SK-N-SH (cell line): ENCODE data around the gene SPTAN1. TPM values are rescaled to one million over a fixed set of nuclear protein-coding genes. Genes with fewer than 3 reads are reported as not detected.

ENCODE experiments used
- CTCF ChIA-PET: fragments of 300-600, 350-600 bp; formaldehyde crosslinking; extraction: SDS; loops from one replicate; lab custom pipeline; 2021; lab: Yijun Ruan, JAX
- POLR2A ChIA-PET: fragments of 350-600 bp; sonication (Branson Sonifier 250); formaldehyde crosslinking; extraction: SDS; loops from one replicate; lab custom pipeline; 2020; ENCODE audit warnings: antibody characterized with exemption, inconsistent platforms; lab: Yijun Ruan, JAX
- DNase-seq: peaks from one replicate; pipeline ENCODE4 v3.0.0; 2012
- H2AFZ ChIP-seq: fragments of 200-600 bp; sonication (generic); 2 replicates; pipeline ENCODE4 v1.8.1; 2016; ENCODE audit warnings: antibody characterized with exemption, mild to moderate bottlenecking, low read depth
- H3F3A ChIP-seq: fragments of 200-600 bp; sonication (generic); replicated peaks from 2 replicates; pipeline ENCODE3; 2016; ENCODE audit warnings: antibody characterized with exemption, mild to moderate bottlenecking; ENCODE audit not compliant: insufficient read depth
- H3K27ac ChIP-seq, 2 experiments: fragments of 200-500 bp in 1 of 2; fragments of 200-600 bp in 1 of 2; sonication (Bioruptor generic) in 1 of 2; sonication (generic), shearing (Covaris generic) in 1 of 2; 2 replicates each; pipeline versions ENCODE4 v1.5.1 to v1.6.1; 2014 to 2016; ENCODE audit warnings: low read depth in 2 of 2, inconsistent platforms in 1 of 2, low read length in 1 of 2, mild to moderate bottlenecking in 1 of 2, mixed read lengths in 1 of 2
- H3K27me3 ChIP-seq: fragments of 200-600 bp; sonication (generic), shearing (Covaris generic); 2 replicates; pipeline ENCODE4 v1.6.1; 2016; ENCODE audit warnings: mixed run types; ENCODE audit not compliant: insufficient read depth
- H3K36me3 ChIP-seq, 2 experiments: fragments of 200-500 bp in 1 of 2; fragments of 200-600 bp in 1 of 2; sonication (Bioruptor generic) in 1 of 2; sonication (generic) in 1 of 2; replicated peaks in 1 of 2; 2 replicates each; pipeline versions ENCODE3 to v1.5.1; 2014 to 2016; ENCODE audit warnings: low read length in 1 of 2, mild to moderate bottlenecking in 1 of 2; ENCODE audit not compliant: insufficient read depth in 2 of 2, control insufficient read depth in 1 of 2
- H3K4me1 ChIP-seq, 2 experiments: fragments of 200-500 bp in 1 of 2; fragments of 200-600 bp in 1 of 2; sonication (Bioruptor generic) in 1 of 2; sonication (generic), shearing (Covaris generic) in 1 of 2; 2 replicates each; pipeline versions ENCODE4 v1.5.1 to v1.6.1; 2014 to 2016; ENCODE audit warnings: low read depth in 1 of 2, low read length in 1 of 2, mixed run types in 1 of 2; ENCODE audit not compliant: insufficient read depth in 2 of 2, control insufficient read depth in 1 of 2
- H3K4me2 ChIP-seq: fragments of 200-600 bp; sonication (generic), shearing (Covaris generic); 2 replicates; pipeline ENCODE4 v1.6.1; 2017; ENCODE audit warnings: mixed run types
- H3K4me3 ChIP-seq, 2 experiments: fragments of 200-500 bp in 1 of 2; fragments of 200-600 bp in 1 of 2; sonication (Bioruptor generic) in 1 of 2; sonication (generic), shearing (Covaris generic) in 1 of 2; 2 replicates each; pipeline versions ENCODE4 v1.5.1 to v1.8.1; 2014 to 2016; ENCODE audit warnings: low read depth in 2 of 2, inconsistent platforms in 1 of 2, low read length in 1 of 2, mild to moderate bottlenecking in 1 of 2, mixed read lengths in 1 of 2, moderate library complexity in 1 of 2
- H3K79me2 ChIP-seq: fragments of 200-600 bp; sonication (generic); 2 replicates; pipeline ENCODE4 v1.8.1; 2017; ENCODE audit warnings: mild to moderate bottlenecking; ENCODE audit not compliant: insufficient read depth
- H3K9ac ChIP-seq: fragments of 200-600 bp; sonication (generic); 2 replicates; pipeline ENCODE4 v1.6.1; 2017; ENCODE audit warnings: mixed run types
- H3K9me2 ChIP-seq: fragments of 200-600 bp; sonication (generic); 2 replicates; pipeline ENCODE4 v1.6.1; 2017; ENCODE audit warnings: mixed run types
- H3K9me3 ChIP-seq: fragments of 200-600 bp; sonication (generic); 2 replicates; pipeline ENCODE4 v1.6.1; 2017; ENCODE audit warnings: mixed run types, mild to moderate bottlenecking, moderate library complexity
- H4K20me1 ChIP-seq: fragments of 200-600 bp; sonication (generic); 2 replicates; pipeline ENCODE4 v1.6.1; 2017; ENCODE audit warnings: mild to moderate bottlenecking, mixed run types; ENCODE audit not compliant: insufficient read depth
- CHD2 ChIP-seq: fragments of 150-350 bp; IDR thresholded peaks from 2 replicates; pipeline ENCODE4 v1.6.1; 2018; ENCODE audit warnings: low read length; ENCODE audit not compliant: partially characterized antibody
- CTCF ChIP-seq: fragments of 200-600 bp; sonication (generic); IDR thresholded peaks from 2 replicates; pipeline ENCODE4 v1.6.1; 2017; ENCODE audit warnings: antibody characterized with exemption, mild to moderate bottlenecking, moderate library complexity
- ELF1 ChIP-seq: IDR thresholded peaks from 2 replicates; pipeline ENCODE4 v1.4.0; 2012
- FOXM1 ChIP-seq: IDR thresholded peaks from 2 replicates; pipeline ENCODE4 v1.4.0; 2012; ENCODE audit warnings: low read depth, mild to moderate bottlenecking
- GABPA ChIP-seq: IDR thresholded peaks from 2 replicates; pipeline ENCODE4 v1.4.0; 2012; ENCODE audit warnings: low read depth, mild to moderate bottlenecking
- NFIC ChIP-seq: IDR thresholded peaks from 2 replicates; pipeline ENCODE4 v1.4.0; 2012; ENCODE audit warnings: borderline replicate concordance
- NRF1 ChIP-seq: IDR thresholded peaks from 2 replicates; pipeline ENCODE4 v1.6.1; 2012; ENCODE audit warnings: low read depth, mild to moderate bottlenecking, low read length
- PBX3 ChIP-seq: IDR thresholded peaks from 2 replicates; pipeline ENCODE4; 2012
- POLR2AphosphoS5 ChIP-seq: IDR thresholded peaks from 2 replicates; pipeline ENCODE4 v1.6.1; 2012; ENCODE audit warnings: low read depth, low read length
- RAD21 ChIP-seq: IDR thresholded peaks from 2 replicates; pipeline ENCODE4 v1.6.1; 2012; ENCODE audit warnings: mild to moderate bottlenecking, low read length
- SIN3A ChIP-seq: IDR thresholded peaks from 2 replicates; pipeline ENCODE4 v1.6.1; 2012; ENCODE audit warnings: low read depth, mild to moderate bottlenecking, low read length, moderate library complexity, borderline replicate concordance
- SMC3 ChIP-seq: IDR thresholded peaks from 2 replicates; pipeline ENCODE4 v1.6.1; 2012; ENCODE audit warnings: low read depth, low read length, improper control_type of control experiment
- TCF12 ChIP-seq: IDR thresholded peaks from 2 replicates; pipeline ENCODE4 v1.4.0; 2012
- TEAD4 ChIP-seq: IDR thresholded peaks from 2 replicates; pipeline ENCODE4 v1.4.0; 2012; ENCODE audit warnings: mild to moderate bottlenecking, borderline replicate concordance; ENCODE audit not compliant: insufficient read depth
- USF2 ChIP-seq: fragments of 150-350 bp; IDR thresholded peaks from 2 replicates; pipeline ENCODE4 v1.6.1; 2017; ENCODE audit warnings: antibody characterized with exemption, low read length, low read depth, borderline replicate concordance
- WGBS: methylation state at CpG from one replicate; pipeline ENCODE4 v1.1.6; 2017; ENCODE audit warnings: low lambda C conversion rate; 5-methylcytosine and 5-hydroxymethylcytosine counted together
- polyA plus RNA-seq, 3 experiments: library from polyadenylated mRNA; depleted of rRNA; stranded (reverse); fragments of >200 nt; gene quantifications; 2 replicates each; pipeline ENCODE4 v1.2.3, GENCODE V29; 2012
- small RNA-seq, 7 experiments: library from RNA; depleted of rRNA; stranded (forward); fragments of <200 nt; gene quantifications; one replicate each; pipeline ENCODE3, GENCODE V24; 2012
- TF ChIP-seq, protein P1 (sequence below): IDR thresholded peaks from 2 replicates; pipeline ENCODE4 v1.4.0; 2012; ENCODE audit warnings: low read depth, borderline replicate concordance

Gene SPTAN1
- polyA plus RNA-seq, 1 of the 3 experiments (the other 2 are of a cell fraction), result 177 TPM

- DNase-seq, result no peak
- H3K27ac ChIP-seq, result no peak overlapping the region
- H3K9me2 ChIP-seq, result no peaks in the 10 kb centered on the region
- CTCF ChIA-PET, result no interaction called here
- no peak overlapping the region for H3K4me3 ChIP-seq
- no peaks in the 10 kb centered on the region for H3K79me2 ChIP-seq
- POLR2A ChIA-PET, result interaction anchor here (0.6 kb wide), 1 partner anchor 65 kb away, joined by 3 read pairs; no protein-coding TSS in a partner anchor
- TF ChIP-seq TEAD4 (no peak), POLR2AphosphoS5 (no peak), CTCF (no peak), USF2 (no peak), PBX3 (no peak), ELF1 (no peak), NRF1 (no peak), SIN3A (no peak), NFIC (no peak), FOXM1 (no peak), SMC3 (no peak), RAD21 (no peak), GABPA (no peak), TCF12 (no peak), CHD2 (no peak)
- TF ChIP-seq, protein P1, sequence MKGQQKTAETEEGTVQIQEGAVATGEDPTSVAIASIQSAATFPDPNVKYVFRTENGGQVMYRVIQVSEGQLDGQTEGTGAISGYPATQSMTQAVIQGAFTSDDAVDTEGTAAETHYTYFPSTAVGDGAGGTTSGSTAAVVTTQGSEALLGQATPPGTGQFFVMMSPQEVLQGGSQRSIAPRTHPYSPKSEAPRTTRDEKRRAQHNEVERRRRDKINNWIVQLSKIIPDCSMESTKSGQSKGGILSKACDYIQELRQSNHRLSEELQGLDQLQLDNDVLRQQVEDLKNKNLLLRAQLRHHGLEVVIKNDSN, result no peak
- no peaks in the 10 kb centered on the region for H3K9me3 ChIP-seq
- H3K36me3 ChIP-seq, result no peaks in the 10 kb centered on the region
- no peaks in the 10 kb centered on the region for H4K20me1 ChIP-seq
- H3K4me1 ChIP-seq, result no peaks in the 10 kb centered on the region
- H2AFZ ChIP-seq, result no peak overlapping the region
- WGBS, result 85% methylated on average over 10 of the region's 10 CpGs
- no peaks in the 10 kb centered on the region for H3F3A ChIP-seq
- no peak overlapping the region for H3K9ac ChIP-seq
- H3K4me2 ChIP-seq, result no peak overlapping the region
- no peaks in the 10 kb centered on the region for H3K27me3 ChIP-seq
Observed at GRCh38 chr9:128677794-128678193, 125.4 kb downstream of the SPTAN1 start.

Small RNA genes lying within 50 kb of the gene (small RNA-seq; reads per million reads assigned to genes)
- gene RNU7-171P, result 0 to 5.2 (median 0) reads per million in 7 experiments

Other genes starting within 250 kb of the SPTAN1 start
- 18.8 and 23.3 TPM in 2 replicates for gene TRUB2, start 230.1 kb upstream of the SPTAN1 start, polyA plus RNA-seq (2012; rRNA removed)
- gene COQ4, start 229.7 kb upstream of the SPTAN1 start, polyA plus RNA-seq (2012; rRNA removed), result 54.7 and 57.2 TPM in 2 replicates
- gene SLC27A4, start 212.1 kb upstream of the SPTAN1 start, polyA plus RNA-seq (2012; rRNA removed), result 17.9 and 24.1 TPM in 2 replicates
- 58.9 and 61.5 TPM in 2 replicates for gene URM1, start 181.2 kb upstream of the SPTAN1 start, polyA plus RNA-seq (2012; rRNA removed)
- 128 and 131 TPM in 2 replicates for gene CERCAM, start 131.7 kb upstream of the SPTAN1 start, polyA plus RNA-seq (2012; rRNA removed)
- 32.7 and 35.7 TPM in 2 replicates for gene ODF2, start 96.6 kb upstream of the SPTAN1 start, polyA plus RNA-seq (2012; rRNA removed)
- 13.8 and 15.9 TPM in 2 replicates for gene GLE1, start 47.9 kb upstream of the SPTAN1 start, polyA plus RNA-seq (2012; rRNA removed)
- gene DYNC2I2, start 104.3 kb downstream of the SPTAN1 start, polyA plus RNA-seq (2012; rRNA removed), result 57.2 and 73.7 TPM in 2 replicates
- 64.6 and 79.5 TPM in 2 replicates for gene SET, start 136.6 kb downstream of the SPTAN1 start, polyA plus RNA-seq (2012; rRNA removed)
- 5.0 and 7.8 TPM in 2 replicates for gene PKN3, start 149.9 kb downstream of the SPTAN1 start, polyA plus RNA-seq (2012; rRNA removed)
- 36.6 and 51.3 TPM in 2 replicates for gene ZDHHC12, start 171.5 kb downstream of the SPTAN1 start, polyA plus RNA-seq (2012; rRNA removed)
- gene ZER1, start 219.3 kb downstream of the SPTAN1 start, polyA plus RNA-seq (2012; rRNA removed), result 25.4 and 30.9 TPM in 2 replicates
- gene TBC1D13, start 234.7 kb downstream of the SPTAN1 start, polyA plus RNA-seq (2012; rRNA removed), result 19.1 and 19.7 TPM in 2 replicates